Breast epithelium (tissue), 4 donors: ENCODE data around the gene PIK3CG. TPM values are rescaled to one million over a fixed set of nuclear protein-coding genes. Genes with fewer than 3 reads are reported as not detected.

Experiments used
- DNase-seq, 2 donors: peaks; one replicate each; pipeline ENCODE4 v3.0.0-alpha.2; 2019; ENCODE audit warnings: low spot score in 2 of 2
- H3K27ac ChIP-seq, 2 donors: fragments of 200-600 bp; sonication (generic) in 1 of 2; one replicate each; pipeline ENCODE4 v1.5.1; 2016 to 2019; ENCODE audit warnings: mild to moderate bottlenecking in 1 of 2
- H3K27me3 ChIP-seq, 2 donors: fragments of 200-600 bp; sonication (generic) in 1 of 2; one replicate each; pipeline versions ENCODE4 v1.5.1 to v1.6.0; 2017 to 2019; ENCODE audit warnings: control low read depth in 1 of 2, mild to moderate bottlenecking in 1 of 2
- H3K36me3 ChIP-seq: fragments of 200-600 bp; one replicate; pipeline ENCODE4 v1.5.1; 2019
- H3K4me1 ChIP-seq, 2 donors: fragments of 200-600 bp; sonication (generic); one replicate each; pipeline ENCODE4 v1.5.1; 2016 to 2019; ENCODE audit warnings: control low read depth in 1 of 2
- H3K4me3 ChIP-seq, 3 donors: fragments of 200-600 bp; sonication (generic); 1 replicate in 2 of 3; 2 replicates in 1 of 3; pipeline ENCODE4 v1.5.1; 2016 to 2019; ENCODE audit warnings: mild to moderate bottlenecking in 3 of 3, moderate library complexity in 2 of 3
- H3K9me3 ChIP-seq, 2 donors: fragments of 200-600 bp; sonication (generic) in 1 of 2; one replicate each; pipeline ENCODE4 v1.5.1; 2016 to 2019; ENCODE audit warnings: control low read depth in 1 of 2
- CTCF ChIP-seq, 3 donors: fragments of 450-650 bp; IDR thresholded peaks; one replicate each; pipeline ENCODE4 v1.5.1; 2016 to 2017; ENCODE audit warnings: antibody characterized with exemption in 3 of 3, mild to moderate bottlenecking in 3 of 3, moderate library complexity in 3 of 3
- POLR2A ChIP-seq: fragments of 450-650 bp; IDR thresholded peaks from one replicate; pipeline ENCODE4 v1.6.1; 2016; ENCODE audit warnings: antibody characterized with exemption, mild to moderate bottlenecking, moderate library complexity
- POLR2AphosphoS5 ChIP-seq, 3 donors: sonication (generic); formaldehyde crosslinking; IDR thresholded peaks; one replicate each; pipeline ENCODE4 v1.6.1; 2017; ENCODE audit warnings: antibody characterized with exemption in 3 of 3
- intact Hi-C: fragments of 100-400 bp; cut with DNase I; formaldehyde crosslinking; loops from one replicate; pipeline ENCODE4 v1.15.1; 2023; ENCODE audit warnings: low total_unique reads
- total RNA-seq, 3 donors: library from RNA; depleted of rRNA; stranded (reverse); fragments of >200 nt; gene quantifications; one replicate each; pipeline ENCODE4 v1.1.0, GENCODE V29; 2016

Gene PIK3CG
- total RNA-seq, 3 donors from 2014 or later: 3.3 to 12.0 (median 5.4) TPM

GRCh38 chr7:106870983-106871410 lies 5.9 kb downstream of the PIK3CG start:
- Histone ChIP-seq H3K27me3 (no peaks in the 10 kb centered on the region), H3K4me1 (no peaks in the 10 kb centered on the region), H3K4me3 (no peak overlapping the region), H3K36me3 (no peaks in the 10 kb centered on the region), H3K9me3 (peaks cover 0 to 5% of the 10 kb centered on the region in 2 donors), H3K27ac (no peak overlapping the region)
- no peak for DNase-seq
- intact Hi-C loops: no loop called here
- no peak for TF ChIP-seq POLR2A

GRCh38 chr7:106871793-106872571 lies 6.9 kb downstream of the PIK3CG start:
- Histone ChIP-seq H3K27me3 (no peaks in the 10 kb centered on the region), H3K4me3 (no peak overlapping the region), H3K4me1 (no peaks in the 10 kb centered on the region), H3K27ac (peak overlapping the region in 1 of 2 donors; percentile 10), H3K9me3 (peaks cover 0 to 5% of the 10 kb centered on the region in 2 donors), H3K36me3 (no peaks in the 10 kb centered on the region)
- no peak for TF ChIP-seq POLR2AphosphoS5 (IDR thresholded peaks at IDR 0.05)
- no peak for TF ChIP-seq CTCF (IDR thresholded peaks at IDR 0.05)
- no peak for TF ChIP-seq POLR2A
- DNase-seq: no peak
- intact Hi-C loops: no loop called here

- Histone ChIP-seq H3K4me3 (no peak overlapping the region), H3K4me1 (no peaks in the 10 kb centered on the region), H3K27ac (no peak overlapping the region), H3K27me3 (no peaks in the 10 kb centered on the region), H3K36me3 (no peaks in the 10 kb centered on the region), H3K9me3 (peaks cover 0 to 5% of the 10 kb centered on the region in 2 donors)
- TF ChIP-seq POLR2A: no peak
- no peak for TF ChIP-seq POLR2AphosphoS5 (IDR thresholded peaks at IDR 0.05)
- no peak for TF ChIP-seq CTCF (IDR thresholded peaks at IDR 0.05)
- DNase-seq: no peak
- intact Hi-C loops: no loop called here
Observed at GRCh38 chr7:106872763-106873162, 7.7 kb downstream of the PIK3CG start.

- no peaks in the 10 kb centered on the region for H3K27me3 ChIP-seq
- H3K36me3 ChIP-seq: no peaks in the 10 kb centered on the region
- H3K4me1 ChIP-seq: no peaks in the 10 kb centered on the region
- intact Hi-C loops: no loop called here
- no peak for DNase-seq
- H3K9me3 ChIP-seq: peaks cover 0 to 5% of the 10 kb centered on the region in 2 donors
- no peak overlapping the region for H3K4me3 ChIP-seq
- TF ChIP-seq POLR2AphosphoS5 (IDR thresholded peaks at IDR 0.05): no peak
- TF ChIP-seq CTCF (IDR thresholded peaks at IDR 0.05): no peak
- TF ChIP-seq POLR2A: no peak
- no peak overlapping the region for H3K27ac ChIP-seq
Observed at GRCh38 chr7:106874076-106874475, 9.0 kb downstream of the PIK3CG start.

- Histone ChIP-seq H3K4me3 (no peak overlapping the region), H3K36me3 (no peaks in the 10 kb centered on the region)
- no peak for DNase-seq
Observed at GRCh38 chr7:106875508-106875907, 10.4 kb downstream of the PIK3CG start.

More at GRCh38 chr7:106875508-106875907, 10.4 kb downstream of the PIK3CG start:
- TF ChIP-seq CTCF (IDR thresholded peaks at IDR 0.05) (no peak), POLR2A (no peak), POLR2AphosphoS5 (IDR thresholded peaks at IDR 0.05) (no peak)
- intact Hi-C loops: no loop called here
- H3K9me3 ChIP-seq: peaks cover 0 to 5% of the 10 kb centered on the region in 2 donors
- no peaks in the 10 kb centered on the region for H3K27me3 ChIP-seq
- no peaks in the 10 kb centered on the region for H3K4me1 ChIP-seq
- H3K27ac ChIP-seq: no peak overlapping the region
